Activated CD4-positive, alpha-beta T cell treated with anti-CD3 and anti-CD28 coated beads, Interleukin-2, amount 50 U/mL, for 48 hours (primary cell): Measurements from ENCODE around the gene RPL10A.

Experiments used
- DNase-seq, 2 experiments: peaks; one replicate each; pipeline ENCODE4 v3.0.0-alpha.2; 2020

Gene RPL10A

DNA sequence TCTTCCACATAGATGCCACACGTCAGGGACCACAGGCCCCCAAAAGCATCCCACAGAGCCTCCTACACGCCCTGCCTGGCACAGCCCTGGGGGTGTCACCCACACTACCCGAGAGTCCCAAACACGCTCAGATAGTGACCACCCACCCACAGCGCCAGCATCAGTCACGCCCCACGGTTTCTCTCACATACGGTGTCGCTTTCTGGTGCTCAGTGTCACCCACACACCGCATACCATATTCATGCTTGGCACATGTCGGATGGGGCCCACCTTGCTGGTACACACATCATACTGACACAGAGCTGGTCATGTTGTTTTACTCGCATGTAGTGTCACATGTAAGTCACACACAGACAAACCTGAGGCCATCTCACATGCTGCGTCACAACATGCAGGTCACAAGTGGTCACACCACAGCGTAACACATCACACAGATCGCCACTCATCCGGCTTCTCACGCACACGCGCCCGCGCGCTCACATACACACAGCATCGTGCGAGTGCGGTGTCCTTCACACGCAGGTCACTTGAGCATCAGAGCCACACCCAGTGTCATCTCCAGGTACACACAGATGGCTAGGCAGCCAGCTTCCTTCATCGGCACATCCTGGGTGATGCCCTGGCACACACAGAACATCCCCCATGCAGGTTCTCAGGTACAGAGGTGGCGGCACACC is 25.2 kb downstream of the RPL10A start:
- no peak for DNase-seq

DNA sequence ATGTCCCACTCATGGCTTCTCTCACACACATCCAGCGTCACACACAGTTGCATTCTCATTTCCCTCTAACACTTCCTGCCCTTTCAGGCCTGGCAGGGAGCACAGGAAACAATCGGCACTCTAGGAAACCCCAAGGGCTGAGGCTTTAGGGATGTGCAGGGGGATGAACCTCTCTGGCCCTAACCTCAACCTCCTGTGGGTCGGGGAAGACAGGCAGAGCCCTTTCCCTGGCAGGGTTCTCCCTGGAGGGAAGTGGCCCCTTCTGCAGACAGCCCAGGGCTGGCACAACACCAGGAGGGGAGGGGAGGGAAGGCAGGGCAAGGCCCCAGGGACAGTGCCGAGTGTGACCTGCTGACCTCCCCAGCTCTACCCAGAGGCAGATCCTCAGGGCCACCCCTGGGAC is 26.0 kb downstream of the RPL10A start:
- DNase-seq, result no peak

DNA sequence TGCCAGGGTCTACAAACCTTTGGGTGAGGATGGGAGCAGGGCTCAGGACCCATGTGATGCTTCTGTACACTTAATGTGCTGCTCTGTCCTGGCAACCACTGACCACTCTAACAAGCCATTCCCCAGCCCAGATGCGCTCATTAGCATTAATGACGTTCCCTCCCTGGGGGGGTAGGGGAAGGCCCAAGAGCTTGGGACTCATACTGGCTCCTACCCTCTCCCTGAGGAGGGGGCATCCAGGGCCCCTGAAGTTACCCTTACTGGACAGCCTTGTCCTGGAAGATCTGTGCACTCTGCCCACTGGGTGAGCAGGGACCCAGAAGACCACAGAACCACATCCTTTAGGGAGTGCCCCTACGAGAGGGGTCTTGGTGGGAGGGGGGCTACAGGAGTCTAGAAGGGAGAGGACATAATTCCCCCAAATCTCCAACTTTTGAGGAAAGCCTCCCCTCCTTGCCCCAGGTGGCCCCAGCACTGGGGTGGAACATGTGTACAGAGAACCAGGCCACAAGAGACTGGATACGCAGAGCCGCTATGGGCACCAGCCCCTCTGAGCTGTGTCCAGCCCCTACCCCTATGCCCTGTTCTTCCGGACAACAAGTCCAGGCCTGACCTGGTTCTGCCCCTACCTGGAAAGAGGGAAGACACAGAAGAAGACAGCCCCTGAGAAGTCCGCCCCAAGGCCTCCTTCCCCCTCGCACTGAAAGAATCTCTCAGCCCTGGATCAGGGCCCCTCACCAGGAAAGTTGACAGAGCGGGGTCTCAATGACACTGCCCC is 27.2 kb downstream of the RPL10A start:
- no peak for DNase-seq

DNA sequence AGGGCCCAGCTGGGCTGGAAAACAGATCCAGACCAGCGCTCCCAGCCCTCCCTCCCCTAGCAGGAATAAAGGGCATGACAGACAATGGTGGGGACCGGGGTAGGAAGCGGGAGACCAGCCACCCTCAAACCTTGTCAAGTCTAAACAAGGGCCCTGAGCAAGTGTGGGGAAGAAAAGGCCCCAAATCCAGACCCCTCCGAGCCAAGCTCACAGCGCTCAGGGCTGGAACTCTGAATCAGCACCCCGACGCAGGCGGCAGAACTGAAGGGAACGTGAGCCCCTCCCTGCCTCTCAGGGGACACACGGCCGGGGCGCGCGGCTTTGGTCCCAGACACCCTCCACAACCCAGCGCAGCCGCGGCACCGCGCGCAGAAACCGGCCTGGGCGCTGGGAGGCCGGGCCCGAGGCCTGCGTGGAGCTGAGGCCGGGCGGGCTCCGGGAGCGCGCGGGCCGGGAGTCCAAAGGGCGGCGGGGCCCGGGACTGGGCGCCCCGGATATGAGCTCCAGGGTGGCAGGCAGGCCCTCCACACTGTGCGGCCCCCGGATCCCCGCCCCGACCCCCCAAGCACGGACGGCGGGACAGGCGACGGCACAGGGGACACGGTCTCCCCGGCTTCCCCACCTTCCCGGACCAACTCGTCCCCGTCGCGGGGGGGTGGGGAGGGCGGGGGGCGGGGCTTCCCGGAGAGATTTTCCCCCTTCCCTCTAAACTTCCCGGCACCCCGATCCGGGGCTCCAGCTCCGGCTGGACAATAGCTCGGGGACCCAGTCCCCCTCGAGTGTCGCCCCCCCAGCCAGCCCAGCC is 28.0 kb downstream of the RPL10A start:
- no peak for DNase-seq

DNA sequence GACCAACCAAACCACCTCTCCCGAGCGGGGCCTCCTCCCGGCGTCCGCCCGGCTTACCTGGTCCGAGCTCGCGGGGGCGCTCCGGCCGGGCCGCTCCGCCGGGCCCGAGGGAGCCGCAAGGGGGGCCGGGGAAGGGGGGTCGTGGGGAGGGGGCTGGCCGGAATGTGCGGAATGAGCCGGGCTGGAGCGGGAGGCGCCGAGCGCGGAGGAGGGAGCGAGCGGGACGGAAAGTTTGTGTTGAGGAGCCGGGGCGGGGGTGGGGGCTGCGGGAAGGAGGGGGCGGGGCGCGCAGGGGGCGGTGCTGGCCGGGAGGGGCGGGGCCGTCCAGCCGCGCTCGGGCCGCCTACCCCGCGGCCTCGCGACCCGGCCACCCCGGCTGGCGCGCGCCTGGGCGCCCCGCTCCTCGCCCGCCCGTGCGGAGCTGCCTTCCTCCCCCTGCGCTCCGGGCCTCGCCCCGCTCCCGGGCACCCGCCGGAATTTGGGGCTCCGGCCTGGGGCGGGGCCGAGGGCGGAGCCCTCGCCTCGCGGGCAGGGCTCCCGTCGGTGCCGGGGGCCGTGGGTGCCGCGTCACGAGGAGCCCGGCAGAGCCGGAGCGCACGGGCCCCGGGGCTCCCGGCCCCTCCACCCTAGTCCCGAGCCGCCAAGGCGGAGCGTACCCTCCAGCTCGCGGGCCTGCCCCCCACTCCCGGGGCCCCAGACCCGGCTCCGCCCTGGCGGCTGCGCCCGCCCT is 28.8 kb downstream of the RPL10A start, which contains the start of gene TEAD3:
Gene TEAD3, minus strand, starts transcription at position 239 of the 730 bp plus-strand sequence.
- DNase-seq, result peak; percentile 41 to 53

DNA sequence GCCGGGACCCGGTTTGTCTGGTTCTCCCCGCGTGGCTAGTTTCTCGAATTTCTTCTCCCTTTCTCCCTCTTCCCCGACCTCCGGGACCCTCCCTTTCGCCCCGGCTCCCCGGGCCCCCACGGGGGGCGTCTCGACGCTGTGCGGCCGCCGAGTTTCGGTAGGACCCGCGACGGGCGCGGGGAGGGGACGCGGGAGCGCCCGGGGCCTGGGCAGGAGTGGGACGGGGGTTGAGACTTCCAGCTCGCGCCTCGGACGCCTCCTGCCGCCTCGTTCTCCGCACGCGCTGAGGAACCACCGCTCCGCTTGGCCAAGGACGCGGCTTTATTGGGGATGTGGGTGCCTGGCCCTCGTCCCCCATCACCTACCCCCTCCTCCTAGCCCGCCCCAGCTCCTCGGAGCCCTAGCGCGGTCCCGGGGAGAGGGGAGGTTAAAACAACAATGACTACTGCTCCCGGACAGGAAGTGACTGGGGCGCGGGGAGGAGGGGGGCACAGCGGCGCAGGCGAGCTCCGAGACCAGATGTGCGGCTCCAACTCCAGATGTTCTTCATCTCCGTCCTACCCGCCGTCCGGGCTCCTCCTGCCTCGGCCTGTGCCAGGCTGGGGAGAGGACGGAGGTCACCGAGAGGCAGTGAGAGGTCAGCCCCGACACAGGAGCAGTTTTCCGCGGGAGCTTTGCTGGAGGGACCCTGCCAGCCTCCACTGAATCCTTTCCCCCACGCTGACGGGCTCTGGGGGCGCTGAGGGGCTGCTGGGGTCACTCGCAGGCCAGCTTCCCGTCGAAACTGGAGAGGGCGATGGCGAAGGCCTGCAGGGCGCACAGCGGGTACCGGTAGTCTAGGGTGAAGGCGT is 29.6 kb downstream of the RPL10A start:
- peak; percentile 55 to 66 for DNase-seq

DNA sequence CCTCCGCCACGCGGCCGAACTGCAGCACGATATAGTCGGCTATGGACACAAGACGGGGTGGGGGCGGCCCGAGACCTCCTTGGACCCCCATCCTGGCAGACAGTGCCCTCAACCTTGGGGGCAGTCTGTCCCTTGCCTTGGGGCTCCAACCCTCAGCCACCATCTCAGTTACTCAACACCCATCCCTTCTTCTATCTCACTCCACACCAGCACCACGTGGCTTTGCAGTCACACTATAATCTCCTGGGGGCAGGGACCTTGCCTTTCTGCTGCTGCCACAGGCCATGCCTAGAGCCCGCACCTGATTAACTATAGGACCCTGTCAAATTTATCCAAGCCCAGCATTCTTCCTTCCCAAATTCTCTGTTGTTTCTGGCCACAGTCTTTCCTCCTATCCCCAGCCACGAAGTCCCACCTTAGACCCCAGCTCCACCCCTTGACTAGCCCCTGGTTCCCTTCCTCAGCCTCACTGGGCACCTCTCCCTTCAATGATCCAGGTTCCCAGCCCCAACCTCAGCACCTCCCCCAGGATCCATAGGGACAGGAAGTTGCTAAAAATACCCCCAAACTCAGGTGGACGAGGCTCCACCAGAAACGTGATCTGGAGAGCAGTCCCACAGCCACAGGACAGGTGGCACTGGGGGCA is 30.3 kb downstream of the RPL10A start:
- DNase-seq, result no peak

DNA sequence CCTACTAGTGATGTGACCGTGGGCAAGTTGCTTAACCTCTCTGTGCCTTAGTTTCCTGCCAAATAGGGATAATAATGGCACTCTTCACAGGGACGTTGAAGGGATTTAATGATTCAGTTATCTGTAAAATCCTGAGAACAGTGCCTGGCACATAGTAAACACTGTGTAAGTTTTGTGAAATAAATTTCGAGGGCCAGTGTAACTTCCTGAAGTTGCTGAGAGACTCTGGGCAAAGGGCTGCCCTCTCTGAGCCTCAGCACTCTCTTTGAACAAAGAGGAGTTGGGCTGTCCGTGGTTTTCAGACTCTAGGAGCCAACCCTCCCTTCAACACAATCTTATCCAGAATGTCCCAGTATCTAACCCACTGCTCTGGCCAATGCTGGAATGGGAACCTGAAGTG is 31.2 kb downstream of the RPL10A start:
- DNase-seq, result no peak

DNA sequence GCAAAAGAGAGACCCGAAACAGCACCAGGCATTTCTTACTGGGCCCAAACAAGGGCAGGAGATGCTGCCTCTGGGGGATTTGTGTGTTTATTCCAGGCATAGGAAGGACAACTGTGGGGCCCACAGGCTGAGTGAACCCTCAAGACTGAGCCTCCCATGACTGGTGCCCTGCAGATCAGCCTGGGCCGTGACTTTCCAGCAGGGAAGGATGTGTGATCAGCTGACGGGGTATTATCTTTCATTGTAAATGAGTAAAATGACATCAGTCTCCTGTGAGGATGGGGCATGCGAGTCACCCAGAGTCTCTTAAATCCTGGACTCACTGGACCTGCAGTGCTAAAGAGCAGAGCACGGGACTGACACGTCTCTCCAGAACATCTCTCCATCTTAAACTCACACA is 32.6 kb downstream of the RPL10A start:
- no peak for DNase-seq

DNA sequence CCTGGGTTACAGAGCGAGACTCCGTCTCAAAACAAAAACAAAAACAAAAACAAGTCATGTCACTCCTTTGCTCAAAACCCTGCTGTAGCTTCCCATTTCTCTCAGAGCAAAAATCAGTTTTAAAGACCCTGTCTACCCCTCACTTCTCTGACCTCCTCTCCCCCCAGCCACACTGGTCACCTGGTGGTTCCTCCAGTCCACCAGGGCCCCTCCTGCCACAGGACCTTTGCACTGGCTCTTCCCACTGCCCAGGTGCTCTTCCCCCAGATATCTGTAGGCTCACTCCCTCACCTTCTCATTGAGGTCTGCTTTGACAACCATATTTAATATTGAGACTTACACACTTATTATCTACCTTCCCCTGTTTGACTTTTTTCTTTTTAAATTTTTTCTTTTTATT is 33.6 kb downstream of the RPL10A start:
- DNase-seq, result no peak

DNA sequence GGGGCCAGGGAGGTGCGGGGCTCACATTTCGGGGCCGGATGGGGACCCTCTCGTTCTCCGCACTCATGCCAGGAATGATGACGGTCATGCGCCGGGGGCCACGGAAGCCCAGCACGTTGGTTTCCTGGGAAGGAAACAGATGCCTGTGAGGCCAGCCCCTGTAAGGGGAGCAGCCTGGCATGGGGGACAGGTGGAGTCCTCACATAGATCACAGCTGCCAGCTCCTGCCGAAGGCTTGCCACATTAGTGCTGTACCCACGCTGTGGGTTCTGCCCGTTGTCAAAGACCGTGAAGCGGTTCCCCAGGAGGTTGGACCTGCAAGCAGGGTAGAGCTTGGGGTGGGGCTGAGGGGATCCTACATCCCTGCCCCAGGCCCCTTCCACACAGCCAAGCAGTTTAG is 35.3 kb downstream of the RPL10A start:
- no peak for DNase-seq

DNA sequence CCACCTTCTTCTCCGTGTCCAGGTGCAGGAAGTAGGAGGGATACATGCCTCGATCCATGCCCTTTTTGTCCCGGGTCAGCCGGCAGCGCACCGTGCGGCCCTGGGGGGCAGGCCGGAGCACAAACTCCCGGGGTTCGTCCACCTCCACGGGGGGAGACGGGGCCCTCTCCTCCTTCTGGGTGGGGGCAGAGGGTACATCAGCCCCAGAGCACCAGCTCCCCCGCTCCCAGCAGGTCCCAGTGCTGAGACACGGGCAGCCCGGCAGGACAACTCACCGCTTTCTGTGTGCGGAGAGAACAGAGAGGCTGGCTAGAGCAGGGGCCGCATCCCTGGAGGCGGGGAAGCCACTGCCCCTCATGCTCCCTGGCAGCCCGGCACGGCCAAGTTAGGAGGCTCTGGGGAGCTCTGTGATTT is 37.8 kb downstream of the RPL10A start:
- no peak for DNase-seq

DNA sequence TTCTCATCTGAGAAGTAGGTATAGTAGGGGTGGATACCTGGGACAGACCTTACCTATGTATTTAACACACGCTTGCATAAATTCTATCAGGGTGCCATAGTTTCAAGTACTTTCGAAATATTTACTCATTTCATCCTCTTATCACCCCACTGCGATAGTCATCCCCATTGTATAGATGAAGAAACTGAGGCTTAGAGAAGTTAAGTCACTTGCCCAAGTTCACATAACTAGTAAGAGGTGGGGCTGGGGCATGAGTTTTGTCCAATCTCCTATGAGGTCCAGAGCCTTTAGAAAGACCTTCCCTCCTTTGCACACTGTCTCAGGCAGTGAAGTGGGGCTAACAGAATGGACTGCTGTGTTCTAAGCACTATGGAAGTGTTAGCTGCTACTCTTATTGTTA is 38.3 kb downstream of the RPL10A start:
- no peak for DNase-seq

DNA sequence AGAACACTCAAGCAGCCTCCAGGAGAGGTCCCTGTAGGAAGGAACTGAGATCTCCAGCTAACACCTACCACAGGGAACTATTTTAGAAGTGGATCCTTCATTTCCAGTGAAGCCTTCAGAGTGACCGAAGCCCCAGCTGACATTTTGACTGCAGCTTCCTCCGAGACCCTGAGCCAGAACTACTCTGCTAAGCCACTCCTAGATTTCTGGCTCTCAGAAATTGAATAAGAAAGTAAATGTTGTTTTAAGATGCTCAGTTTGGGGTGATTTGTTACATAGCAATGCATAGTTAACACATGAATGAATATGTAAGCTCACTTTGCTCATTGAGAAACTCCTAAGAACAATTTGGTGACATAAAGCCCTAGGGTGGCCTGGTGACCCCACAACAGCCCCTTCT is 39.0 kb downstream of the RPL10A start:
- no peak for DNase-seq

DNA sequence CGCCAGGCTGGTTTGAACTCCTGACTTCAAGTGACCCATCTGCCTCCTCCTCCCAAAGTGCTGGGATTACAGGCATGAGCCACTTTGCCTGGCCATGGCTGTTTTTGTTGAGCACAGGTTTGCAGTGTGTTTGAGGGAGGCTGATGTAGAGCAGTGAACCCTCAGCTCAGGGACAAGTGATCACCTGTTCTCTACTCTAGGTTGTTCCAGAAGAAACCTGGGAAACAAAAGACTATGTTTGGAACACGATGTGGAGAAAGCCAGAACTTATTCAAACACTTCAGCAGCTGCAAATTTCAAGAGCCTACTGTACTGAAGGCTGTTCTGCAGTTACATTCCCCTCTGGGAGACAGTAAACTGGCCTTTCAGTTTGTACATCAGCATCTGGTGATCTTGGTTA is 39.8 kb downstream of the RPL10A start:
- DNase-seq, result no peak

DNA sequence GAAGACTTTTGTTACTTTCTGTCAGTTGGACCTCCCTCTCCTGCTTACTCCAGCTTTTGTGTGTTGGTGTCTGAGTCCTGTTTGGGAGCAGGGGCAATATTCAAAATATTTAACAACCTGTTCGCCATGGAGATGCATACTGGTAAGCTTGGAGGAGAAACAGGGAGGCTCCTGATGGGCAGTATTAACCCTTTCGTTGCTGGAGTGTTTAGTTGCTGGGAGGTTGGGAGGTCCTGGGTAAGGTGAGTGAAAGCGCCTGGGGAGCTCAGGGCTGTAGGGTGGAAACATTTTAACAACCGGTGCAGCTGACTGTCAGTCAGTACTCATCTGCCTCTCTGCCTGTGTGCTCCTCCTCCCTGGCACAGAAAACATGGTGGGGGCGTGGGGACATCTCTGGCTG is 40.3 kb downstream of the RPL10A start:
- DNase-seq, result no peak

DNA sequence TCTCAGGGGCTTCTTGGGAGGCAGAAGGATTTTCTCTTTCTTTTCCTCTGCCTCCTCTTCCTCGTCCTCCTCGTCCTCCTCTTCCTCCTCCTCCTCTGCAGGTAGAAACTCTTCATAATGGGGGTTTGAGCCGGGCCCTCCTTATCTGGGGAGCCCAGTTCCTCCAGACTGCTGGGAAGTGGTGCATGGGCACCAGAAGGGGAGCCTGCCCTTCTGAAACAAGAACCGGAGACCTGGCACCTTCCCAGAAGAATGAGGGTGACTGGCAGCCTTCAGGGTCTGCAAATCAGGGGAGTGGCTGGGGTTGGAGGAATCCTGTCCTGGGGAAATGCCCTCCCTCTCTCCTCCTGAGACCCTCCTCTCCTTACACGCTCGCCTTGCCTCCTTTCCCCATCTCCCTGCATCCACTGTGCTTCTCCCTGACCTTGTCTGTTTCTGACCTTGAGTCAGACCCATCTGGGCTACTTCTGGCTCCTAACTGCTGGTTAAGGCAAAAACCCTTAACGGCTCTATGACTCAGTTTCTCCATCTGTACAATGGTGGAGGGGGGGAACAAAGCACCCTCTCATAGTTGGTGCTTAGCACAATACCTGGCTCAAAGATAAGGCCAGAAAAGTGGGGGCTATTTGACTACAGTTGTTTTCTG is 42.8 kb downstream of the RPL10A start:
- no peak for DNase-seq

DNA sequence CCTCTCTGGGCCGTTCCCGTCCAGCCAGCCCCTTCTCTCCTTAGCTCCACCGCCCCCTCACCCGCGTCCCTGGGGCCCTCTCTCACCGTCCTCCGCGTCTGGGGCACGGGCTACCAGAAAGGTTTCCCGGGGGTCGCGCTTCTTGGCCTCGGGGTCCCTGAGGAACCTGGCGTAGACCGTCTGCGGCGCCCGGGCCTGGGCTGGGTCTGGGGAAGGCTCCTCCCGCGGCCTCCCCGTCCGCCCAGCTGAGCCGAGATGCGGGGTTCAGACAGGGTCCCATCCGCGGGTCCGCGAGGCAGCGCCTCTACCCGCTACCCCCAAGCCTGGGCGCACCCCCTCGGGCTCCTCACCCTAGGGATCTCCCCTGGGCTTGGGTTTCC is 43.4 kb downstream of the RPL10A start:
- DNase-seq, result no peak

DNA sequence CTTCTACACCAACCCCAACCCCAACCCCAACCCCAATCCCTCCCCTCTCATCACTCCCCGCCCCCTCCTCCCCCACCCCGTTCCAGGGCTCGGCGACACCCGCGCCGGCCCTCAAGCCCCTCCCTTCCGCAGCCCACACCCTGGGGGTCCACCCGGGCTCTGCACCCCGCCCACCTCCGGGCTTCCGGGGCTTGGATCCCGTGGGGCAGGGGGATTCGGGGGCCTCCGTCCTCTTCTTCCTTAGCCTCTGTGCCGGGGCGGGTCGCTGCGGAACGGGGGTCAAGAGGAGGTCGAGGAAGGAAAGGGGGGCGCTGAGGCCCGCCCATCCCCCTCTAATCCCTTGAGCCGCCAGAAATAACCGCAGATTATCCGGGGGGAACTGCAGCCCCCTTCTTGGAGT is 43.8 kb downstream of the RPL10A start:
- DNase-seq, result no peak

DNA sequence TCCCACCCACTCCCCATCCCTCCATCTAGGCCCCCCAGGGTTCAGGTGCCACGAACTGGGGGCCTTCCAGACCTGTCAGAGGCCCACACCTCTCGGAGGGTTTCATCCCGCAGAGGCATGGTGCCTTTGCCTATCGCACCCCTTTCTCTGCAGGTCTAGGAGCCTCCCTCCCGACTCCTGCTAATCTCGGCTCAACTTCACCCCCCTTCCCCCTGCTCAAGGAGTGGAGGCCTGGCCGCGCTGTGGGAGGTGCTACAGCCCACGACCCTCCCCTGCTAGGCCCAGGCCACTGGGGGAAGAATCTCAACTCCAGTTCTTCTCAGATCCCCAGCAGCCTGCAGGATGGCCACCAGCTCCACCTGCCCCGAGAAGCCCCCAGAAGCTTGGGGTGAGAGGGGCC is 44.5 kb downstream of the RPL10A start, which contains the start of gene TULP1:
Gene TULP1, minus strand, starts transcription at position 157 of the 400 bp plus-strand sequence. Its CDS starts 38 bp downstream, at position 119.
- DNase-seq, result no peak

DNA sequence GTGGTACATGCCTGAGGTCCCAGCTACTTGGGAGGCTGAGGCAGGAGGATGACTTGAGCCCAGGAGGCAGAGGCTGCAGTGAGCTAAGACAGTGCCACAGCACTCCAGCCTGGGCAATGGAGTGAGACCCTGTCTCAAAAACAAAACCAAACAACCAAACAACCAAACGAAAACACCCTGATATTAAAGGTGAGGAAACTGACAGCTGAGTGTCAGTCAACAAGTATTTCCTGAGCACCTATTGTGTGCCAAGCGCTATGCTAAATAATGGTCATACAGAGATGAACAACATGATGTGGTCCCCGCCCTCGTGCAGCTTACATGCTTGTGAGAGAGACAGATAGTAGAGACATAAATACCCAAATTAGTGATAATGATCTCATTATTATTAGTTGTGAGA is 46.4 kb downstream of the RPL10A start:
- DNase-seq, result no peak
